SK-N-SH (cell line): ENCODE results near the gene CCM2. TPM values are rescaled to one million over a fixed set of nuclear protein-coding genes. Genes with fewer than 3 reads are reported as not detected.

ENCODE experiments used
- CTCF ChIA-PET: fragments of 300-600, 350-600 bp; formaldehyde crosslinking; extraction: SDS; loops from one replicate; lab custom pipeline; 2021; lab: Yijun Ruan, JAX
- POLR2A ChIA-PET: fragments of 350-600 bp; sonication (Branson Sonifier 250); formaldehyde crosslinking; extraction: SDS; loops from one replicate; lab custom pipeline; 2020; ENCODE audit warnings: antibody characterized with exemption, inconsistent platforms; lab: Yijun Ruan, JAX
- DNase-seq: peaks from one replicate; pipeline ENCODE4 v3.0.0; 2012
- H2AFZ ChIP-seq: fragments of 200-600 bp; sonication (generic); 2 replicates; pipeline ENCODE4 v1.8.1; 2016; ENCODE audit warnings: antibody characterized with exemption, mild to moderate bottlenecking, low read depth
- H3F3A ChIP-seq: fragments of 200-600 bp; sonication (generic); replicated peaks from 2 replicates; pipeline ENCODE3; 2016; ENCODE audit warnings: antibody characterized with exemption, mild to moderate bottlenecking; ENCODE audit not compliant: insufficient read depth
- H3K27ac ChIP-seq, 2 experiments: fragments of 200-500 bp in 1 of 2; fragments of 200-600 bp in 1 of 2; sonication (Bioruptor generic) in 1 of 2; sonication (generic), shearing (Covaris generic) in 1 of 2; 2 replicates each; pipeline versions ENCODE4 v1.5.1 to v1.6.1; 2014 to 2016; ENCODE audit warnings: low read depth in 2 of 2, inconsistent platforms in 1 of 2, low read length in 1 of 2, mild to moderate bottlenecking in 1 of 2, mixed read lengths in 1 of 2
- H3K27me3 ChIP-seq: fragments of 200-600 bp; sonication (generic), shearing (Covaris generic); 2 replicates; pipeline ENCODE4 v1.6.1; 2016; ENCODE audit warnings: mixed run types; ENCODE audit not compliant: insufficient read depth
- H3K36me3 ChIP-seq, 2 experiments: fragments of 200-500 bp in 1 of 2; fragments of 200-600 bp in 1 of 2; sonication (Bioruptor generic) in 1 of 2; sonication (generic) in 1 of 2; replicated peaks in 1 of 2; 2 replicates each; pipeline versions ENCODE3 to v1.5.1; 2014 to 2016; ENCODE audit warnings: low read length in 1 of 2, mild to moderate bottlenecking in 1 of 2; ENCODE audit not compliant: insufficient read depth in 2 of 2, control insufficient read depth in 1 of 2
- H3K4me1 ChIP-seq, 2 experiments: fragments of 200-500 bp in 1 of 2; fragments of 200-600 bp in 1 of 2; sonication (Bioruptor generic) in 1 of 2; sonication (generic), shearing (Covaris generic) in 1 of 2; 2 replicates each; pipeline versions ENCODE4 v1.5.1 to v1.6.1; 2014 to 2016; ENCODE audit warnings: low read depth in 1 of 2, low read length in 1 of 2, mixed run types in 1 of 2; ENCODE audit not compliant: insufficient read depth in 2 of 2, control insufficient read depth in 1 of 2
- H3K4me2 ChIP-seq: fragments of 200-600 bp; sonication (generic), shearing (Covaris generic); 2 replicates; pipeline ENCODE4 v1.6.1; 2017; ENCODE audit warnings: mixed run types
- H3K4me3 ChIP-seq, 2 experiments: fragments of 200-500 bp in 1 of 2; fragments of 200-600 bp in 1 of 2; sonication (Bioruptor generic) in 1 of 2; sonication (generic), shearing (Covaris generic) in 1 of 2; 2 replicates each; pipeline versions ENCODE4 v1.5.1 to v1.8.1; 2014 to 2016; ENCODE audit warnings: low read depth in 2 of 2, inconsistent platforms in 1 of 2, low read length in 1 of 2, mild to moderate bottlenecking in 1 of 2, mixed read lengths in 1 of 2, moderate library complexity in 1 of 2
- H3K79me2 ChIP-seq: fragments of 200-600 bp; sonication (generic); 2 replicates; pipeline ENCODE4 v1.8.1; 2017; ENCODE audit warnings: mild to moderate bottlenecking; ENCODE audit not compliant: insufficient read depth
- H3K9ac ChIP-seq: fragments of 200-600 bp; sonication (generic); 2 replicates; pipeline ENCODE4 v1.6.1; 2017; ENCODE audit warnings: mixed run types
- H3K9me2 ChIP-seq: fragments of 200-600 bp; sonication (generic); 2 replicates; pipeline ENCODE4 v1.6.1; 2017; ENCODE audit warnings: mixed run types
- H3K9me3 ChIP-seq: fragments of 200-600 bp; sonication (generic); 2 replicates; pipeline ENCODE4 v1.6.1; 2017; ENCODE audit warnings: mixed run types, mild to moderate bottlenecking, moderate library complexity
- H4K20me1 ChIP-seq: fragments of 200-600 bp; sonication (generic); 2 replicates; pipeline ENCODE4 v1.6.1; 2017; ENCODE audit warnings: mild to moderate bottlenecking, mixed run types; ENCODE audit not compliant: insufficient read depth
- CTCF ChIP-seq: fragments of 200-600 bp; sonication (generic); IDR thresholded peaks from 2 replicates; pipeline ENCODE4 v1.6.1; 2017; ENCODE audit warnings: antibody characterized with exemption, mild to moderate bottlenecking, moderate library complexity
- ELF1 ChIP-seq: IDR thresholded peaks from 2 replicates; pipeline ENCODE4 v1.4.0; 2012
- FOXM1 ChIP-seq: IDR thresholded peaks from 2 replicates; pipeline ENCODE4 v1.4.0; 2012; ENCODE audit warnings: low read depth, mild to moderate bottlenecking
- MEF2A ChIP-seq: IDR thresholded peaks from 2 replicates; pipeline ENCODE4 v1.4.0; 2012; ENCODE audit warnings: low read depth, borderline replicate concordance
- MXI1 ChIP-seq: IDR thresholded peaks from 2 replicates; pipeline ENCODE4 v1.6.1; 2012; ENCODE audit warnings: mild to moderate bottlenecking, low read depth, low read length, improper control_type of control experiment
- PBX3 ChIP-seq: IDR thresholded peaks from 2 replicates; pipeline ENCODE4; 2012
- RCOR1 ChIP-seq: fragments of 150-350 bp; IDR thresholded peaks from 2 replicates; pipeline ENCODE4 v1.6.1; 2017; ENCODE audit warnings: antibody characterized with exemption, low read length
- RXRA ChIP-seq: IDR thresholded peaks from 2 replicates; pipeline ENCODE4 v1.4.0; 2012; ENCODE audit warnings: low read depth, mild to moderate bottlenecking, borderline replicate concordance
- SIN3A ChIP-seq: IDR thresholded peaks from 2 replicates; pipeline ENCODE4 v1.6.1; 2012; ENCODE audit warnings: low read depth, mild to moderate bottlenecking, low read length, moderate library complexity, borderline replicate concordance
- TCF12 ChIP-seq: IDR thresholded peaks from 2 replicates; pipeline ENCODE4 v1.4.0; 2012
- TEAD4 ChIP-seq: IDR thresholded peaks from 2 replicates; pipeline ENCODE4 v1.4.0; 2012; ENCODE audit warnings: mild to moderate bottlenecking, borderline replicate concordance; ENCODE audit not compliant: insufficient read depth
- USF1 ChIP-seq: IDR thresholded peaks from 2 replicates; pipeline ENCODE4 v1.4.0; 2012; ENCODE audit warnings: low read depth, borderline replicate concordance
- WGBS: methylation state at CpG from one replicate; pipeline ENCODE4 v1.1.6; 2017; ENCODE audit warnings: low lambda C conversion rate; 5-methylcytosine and 5-hydroxymethylcytosine counted together
- polyA plus RNA-seq, 3 experiments: library from polyadenylated mRNA; depleted of rRNA; stranded (reverse); fragments of >200 nt; gene quantifications; 2 replicates each; pipeline ENCODE4 v1.2.3, GENCODE V29; 2012

CCM2 gene
- polyA plus RNA-seq, 1 of the 3 experiments (the other 2 are of a cell fraction): 83.2 TPM

GRCh38 chr7:45039106-45039505, 39.1 kb downstream of the CCM2 start:
- H2AFZ ChIP-seq: no peak overlapping the region
- ChIA-PET POLR2A (no interaction called here), CTCF (interaction anchor here (1.0 to 1.6 kb wide), 3 partner anchors 17 to 97 kb away, joined by 3 to 6 read pairs (median 3); no protein-coding TSS in a partner anchor)
- H3K9ac ChIP-seq: no peak overlapping the region
- H3K9me3 ChIP-seq: no peaks in the 10 kb centered on the region
- H3K4me3 ChIP-seq: no peak overlapping the region
- H4K20me1 ChIP-seq: peaks cover 23% of the 10 kb centered on the region
- H3K4me1 ChIP-seq: peaks cover 0 to 2% of the 10 kb centered on the region in 2 experiments; a peak in 1 of 4 replicates
- no peak for DNase-seq
- TF ChIP-seq PBX3: no peak
- no peak for TF ChIP-seq RCOR1
- TF ChIP-seq CTCF: no peak
- no peak for TF ChIP-seq MXI1
- no peak for TF ChIP-seq MEF2A
- no peak for TF ChIP-seq USF1
- TF ChIP-seq RXRA: no peak
- no peak for TF ChIP-seq TCF12
- no peak for TF ChIP-seq SIN3A
- TF ChIP-seq ELF1: no peak
- 96% methylated on average over 5 of the region's 5 CpGs for WGBS
- H3K27ac ChIP-seq: no peak overlapping the region
- no peak overlapping the region for H3K4me2 ChIP-seq
- peaks cover 64% of the 10 kb centered on the region for H3K79me2 ChIP-seq
- H3K27me3 ChIP-seq: no peaks in the 10 kb centered on the region
- H3K9me2 ChIP-seq: no peaks in the 10 kb centered on the region
- H3F3A ChIP-seq: no peaks in the 10 kb centered on the region
- H3K36me3 ChIP-seq: peaks cover 29 to 59% of the 10 kb centered on the region in 2 experiments

- no peak overlapping the region for H2AFZ ChIP-seq
- POLR2A ChIA-PET: no interaction called here
Observed at GRCh38 chr7:45044338-45044737, 44.3 kb downstream of the CCM2 start.

More at GRCh38 chr7:45044338-45044737, 44.3 kb downstream of the CCM2 start:
- H3K4me1 ChIP-seq: no peaks in the 10 kb centered on the region
- no peak for DNase-seq
- no peak overlapping the region for H3K27ac ChIP-seq
- H3K27me3 ChIP-seq: no peaks in the 10 kb centered on the region
- no peak overlapping the region for H3K9ac ChIP-seq
- WGBS: 97% methylated on average over 5 of the region's 5 CpGs
- no peaks in the 10 kb centered on the region for H3K9me3 ChIP-seq
- no peaks in the 10 kb centered on the region for H3K9me2 ChIP-seq
- peaks cover 36 to 87% of the 10 kb centered on the region in 2 experiments for H3K36me3 ChIP-seq
- H3F3A ChIP-seq: peaks cover 15% of the 10 kb centered on the region
- peaks cover 16% of the 10 kb centered on the region; the same call in 1 of the 2 replicates for H3K79me2 ChIP-seq
- no peak for TF ChIP-seq TEAD4
- no peak for TF ChIP-seq FOXM1
- no peaks in the 10 kb centered on the region; the same call in 1 of the 2 replicates for H4K20me1 ChIP-seq
- H3K4me2 ChIP-seq: no peak overlapping the region
- CTCF ChIA-PET: interaction anchor here (0.8 kb wide), 1 partner anchor 188 kb away, joined by 3 read pairs; no protein-coding TSS in a partner anchor
- H3K4me3 ChIP-seq: no peak overlapping the region
